NCI-H2171 (cell line): ENCODE measurements around the gene TNS1.

Experiments
- DNase-seq: peaks from one replicate; lab custom pipeline; 2025; lab: John Stamatoyannopoulos, UW

The TNS1 gene

DNA sequence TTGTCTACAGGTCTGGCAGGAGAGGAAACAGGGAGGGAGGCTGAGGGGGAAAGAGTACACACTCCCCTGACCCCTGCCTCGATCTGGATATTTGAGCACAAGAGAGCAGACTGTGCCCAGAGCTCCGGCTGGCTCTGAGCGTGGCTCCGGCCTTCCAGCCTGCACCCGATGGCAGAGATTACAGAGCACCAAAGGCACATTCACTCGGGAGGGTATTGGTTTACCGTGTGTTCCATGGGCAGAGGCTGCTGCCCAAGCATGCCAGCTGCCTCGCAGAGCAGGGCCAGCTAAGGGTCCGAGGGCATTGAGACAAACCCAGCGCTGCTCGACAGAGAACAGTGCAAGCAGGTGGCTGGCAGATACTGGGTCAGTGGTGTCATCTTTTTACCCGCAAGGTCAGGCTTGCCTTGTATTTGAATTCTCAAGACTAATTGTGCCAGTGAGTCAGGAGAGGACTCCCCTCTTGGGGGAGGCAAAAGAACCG lies 132.2 kb downstream of the TNS1 start:
- no peak for DNase-seq

DNA sequence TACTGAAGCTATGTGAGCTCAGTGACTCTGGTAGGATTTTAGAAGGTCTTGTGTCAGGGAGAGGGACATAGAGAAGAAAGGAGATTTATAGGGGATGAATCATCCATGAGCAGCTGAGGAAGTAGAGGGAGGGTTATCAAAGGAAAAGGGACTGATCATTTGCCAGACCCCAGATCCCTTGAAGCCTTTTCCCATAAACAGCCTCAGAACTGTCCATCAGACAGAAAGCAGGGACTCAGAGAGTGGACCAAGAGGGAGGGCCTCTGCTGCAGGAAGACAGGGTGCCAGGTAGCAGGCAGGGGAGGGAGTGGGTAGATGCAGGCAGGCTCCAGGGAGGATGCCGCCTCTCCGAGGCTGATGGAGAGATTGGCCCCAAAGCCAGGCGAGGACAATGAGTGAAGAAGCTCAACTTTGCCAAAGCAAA lies 133.9 kb downstream of the TNS1 start:
- DNase-seq: no peak

GRCh38 chr2:217868265-217868892 lies 134.4 kb downstream of the TNS1 start:
- no peak for DNase-seq

DNA sequence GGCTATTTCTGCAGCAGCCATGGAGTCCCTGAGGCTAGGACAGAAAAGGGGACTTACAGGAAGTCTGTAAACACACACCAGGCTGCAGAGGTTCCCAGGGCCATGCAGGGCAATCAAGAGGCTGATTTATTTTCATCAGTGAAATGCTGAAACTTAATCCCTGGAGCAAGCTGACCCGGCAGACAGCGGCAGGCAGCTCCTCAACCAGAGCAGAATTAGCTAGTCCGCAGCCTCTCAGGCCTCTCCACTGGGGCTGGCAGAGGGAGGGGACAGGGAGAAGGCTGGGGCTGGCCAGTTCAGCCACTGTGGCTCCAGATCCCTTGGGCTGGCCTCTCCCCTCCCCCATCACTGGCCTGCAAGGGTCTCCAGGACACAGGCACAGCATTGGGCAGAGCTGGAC lies 136.3 kb downstream of the TNS1 start:
- DNase-seq: no peak

DNA sequence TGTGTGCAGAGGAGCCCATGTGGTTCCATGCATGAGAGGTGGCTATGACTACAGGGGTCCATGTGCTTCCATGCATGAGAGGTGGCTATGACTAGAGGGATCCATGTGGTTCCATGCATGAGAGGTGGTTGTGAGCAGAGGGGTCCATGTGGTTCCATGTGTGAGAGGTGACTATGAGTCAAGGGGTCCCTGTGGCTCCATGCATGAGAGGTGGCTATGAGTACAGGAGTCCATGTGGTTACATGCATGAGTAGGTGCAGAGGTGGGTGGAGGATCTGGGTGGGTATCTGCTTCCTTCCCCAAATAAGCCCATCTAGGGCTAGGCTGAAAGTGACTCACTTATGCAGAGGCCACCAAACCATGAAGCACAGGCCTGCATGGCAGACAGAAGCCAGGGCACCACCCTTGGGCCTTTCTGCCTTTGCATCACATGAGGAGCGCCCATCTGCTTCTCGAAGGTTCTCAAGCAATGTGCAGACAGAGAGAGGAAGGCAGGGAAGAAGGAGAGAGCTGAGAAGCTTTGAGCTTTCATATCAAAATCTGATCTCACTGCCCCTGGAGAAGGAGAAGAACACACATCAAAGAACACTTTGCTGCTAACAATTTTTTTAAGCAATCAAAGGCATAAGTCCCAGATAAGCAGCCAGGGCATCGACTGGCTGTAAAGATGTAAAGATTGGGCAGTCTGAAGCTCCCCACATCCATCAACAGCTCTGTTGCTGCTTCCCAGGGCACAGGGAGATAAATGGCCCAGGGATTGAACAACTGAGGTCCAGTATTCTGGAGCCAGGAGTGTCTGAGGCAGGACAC lies 137.6 kb downstream of the TNS1 start:
- no peak for DNase-seq

DNA sequence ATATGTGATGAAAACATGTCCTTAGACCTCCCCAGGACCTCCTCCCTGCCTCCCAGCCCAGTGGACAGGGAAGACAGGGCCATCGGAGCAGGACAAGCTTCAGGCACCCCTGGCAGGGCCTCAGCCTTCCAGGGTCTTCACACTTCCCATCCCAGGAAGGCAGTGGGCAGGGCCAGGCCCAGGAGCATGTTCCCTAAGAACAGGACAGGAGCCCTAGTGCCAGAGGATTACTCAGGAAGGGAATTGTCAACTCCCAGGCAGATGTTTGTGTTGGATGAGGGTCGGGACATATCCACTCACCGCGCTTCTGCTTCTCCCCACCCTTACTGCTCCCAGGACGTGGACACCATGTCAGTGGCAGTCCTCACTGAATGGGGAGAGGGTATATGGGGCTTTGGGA lies 138.9 kb downstream of the TNS1 start:
- DNase-seq: no peak

- no peak for DNase-seq
These were observed 141.4 kb downstream of the TNS1 start for GRCh38 chr2:217861334-217861877.

- no peak for DNase-seq
These were observed 142.9 kb downstream of the TNS1 start for GRCh38 chr2:217859926-217860325.

GRCh38 chr2:217858519-217859491 lies 144.0 kb downstream of the TNS1 start:
- peak; percentile 43 for DNase-seq

DNA sequence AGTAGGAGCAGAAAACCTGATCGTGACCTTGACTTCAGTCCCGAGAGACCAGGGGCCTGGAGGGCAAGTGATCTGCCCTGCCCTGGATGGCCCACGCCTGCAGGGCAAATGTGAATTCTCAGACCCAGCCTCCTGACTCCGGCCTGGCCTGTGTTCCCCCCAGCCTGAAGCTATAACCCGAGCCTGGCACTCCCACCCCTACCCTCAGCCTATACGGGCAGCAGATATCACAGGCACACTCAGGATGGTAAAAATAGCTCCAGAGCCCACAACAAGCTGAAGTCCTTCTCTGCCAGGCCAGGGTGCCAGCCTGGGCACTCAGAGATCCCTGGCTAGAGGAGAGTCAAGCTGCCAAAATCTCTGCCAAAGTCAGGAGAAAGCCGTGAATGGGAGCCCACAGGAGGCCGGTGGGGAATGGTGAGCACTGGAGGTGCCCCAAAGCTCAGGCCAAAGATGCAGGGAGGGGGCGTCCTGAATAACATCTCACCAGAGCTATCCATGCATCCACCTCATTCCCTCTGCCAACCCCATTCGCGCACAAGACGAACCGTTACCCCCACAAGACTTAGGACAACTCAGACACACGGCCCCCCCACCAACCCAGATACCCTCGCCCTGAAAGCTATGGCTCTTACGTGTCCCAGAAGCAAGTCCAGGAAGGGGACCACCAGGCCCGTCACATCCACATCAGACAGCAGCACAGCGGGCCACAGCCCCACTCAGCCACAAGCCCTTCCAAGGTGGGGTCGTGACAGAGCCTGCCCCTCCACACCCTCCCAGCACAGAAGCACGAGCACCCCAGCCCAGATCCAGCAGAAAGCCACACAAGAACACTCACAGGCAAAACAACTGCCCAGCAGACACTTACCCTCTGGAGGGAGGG lies 144.9 kb downstream of the TNS1 start:
- no peak for DNase-seq

DNA sequence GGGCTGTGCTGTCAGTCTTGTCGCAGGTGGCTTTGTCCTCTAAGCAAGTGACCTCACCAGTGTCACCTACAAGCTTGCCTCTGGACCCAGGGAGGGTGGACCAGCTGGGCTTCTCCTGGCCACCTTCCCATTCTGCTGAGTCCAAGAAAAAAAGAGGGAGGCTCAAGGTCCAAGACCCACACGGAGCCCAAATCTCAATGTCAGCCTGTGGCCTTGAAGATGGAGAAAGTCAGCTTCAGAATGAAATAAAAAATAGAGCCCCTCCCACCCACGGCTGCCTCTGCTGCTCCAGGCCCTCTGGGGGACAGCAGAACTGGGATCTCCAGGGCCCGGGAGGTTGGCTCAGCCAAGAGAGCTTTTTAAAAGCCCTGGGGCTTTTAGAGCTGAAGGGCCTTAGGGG lies 145.9 kb downstream of the TNS1 start:
- no peak for DNase-seq

DNA sequence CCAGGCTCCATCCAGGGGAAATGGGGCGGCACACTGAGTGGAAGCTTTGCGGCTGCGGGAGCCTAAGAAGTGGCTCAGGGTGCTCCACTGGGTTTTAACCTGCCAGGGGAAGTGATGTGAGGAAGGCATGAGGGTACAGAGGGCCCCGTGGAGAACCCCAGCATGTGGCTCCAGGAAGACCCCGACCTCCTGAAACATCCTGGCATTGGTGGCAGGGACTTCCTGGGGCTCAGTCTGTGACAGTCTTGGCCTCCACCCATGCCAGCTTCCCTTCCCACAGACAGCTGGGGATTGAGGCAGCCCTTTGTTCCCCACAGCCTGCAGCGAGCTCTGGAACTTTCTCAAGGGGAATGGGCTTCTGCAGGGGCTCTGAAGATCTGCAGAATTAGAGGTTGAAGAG lies 146.6 kb downstream of the TNS1 start:
- DNase-seq: no peak

- DNase-seq: no peak
These were observed 147.9 kb downstream of the TNS1 start for GRCh38 chr2:217854684-217855420.

DNA sequence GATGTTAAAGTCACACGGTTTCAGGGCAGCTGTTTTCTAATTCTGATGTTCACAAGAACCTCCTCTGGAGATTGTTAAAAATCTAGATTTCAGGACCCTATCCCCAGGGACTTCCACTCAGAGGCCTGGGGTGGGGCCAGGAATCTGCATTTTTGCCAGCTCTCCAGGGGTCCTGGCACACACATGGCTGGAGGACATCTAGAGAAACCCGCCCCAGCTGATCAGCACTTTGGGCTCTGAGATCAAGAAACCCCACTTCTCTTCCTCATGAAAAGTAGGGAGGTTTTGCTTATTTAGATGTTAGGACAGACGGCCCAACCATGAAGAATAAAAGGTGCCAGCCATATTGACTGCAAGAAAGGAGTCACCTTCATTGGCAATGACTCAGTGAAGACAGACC lies 148.8 kb downstream of the TNS1 start:
- no peak for DNase-seq

- no peak for DNase-seq
These were observed 149.4 kb downstream of the TNS1 start for GRCh38 chr2:217853301-217853881.

DNA sequence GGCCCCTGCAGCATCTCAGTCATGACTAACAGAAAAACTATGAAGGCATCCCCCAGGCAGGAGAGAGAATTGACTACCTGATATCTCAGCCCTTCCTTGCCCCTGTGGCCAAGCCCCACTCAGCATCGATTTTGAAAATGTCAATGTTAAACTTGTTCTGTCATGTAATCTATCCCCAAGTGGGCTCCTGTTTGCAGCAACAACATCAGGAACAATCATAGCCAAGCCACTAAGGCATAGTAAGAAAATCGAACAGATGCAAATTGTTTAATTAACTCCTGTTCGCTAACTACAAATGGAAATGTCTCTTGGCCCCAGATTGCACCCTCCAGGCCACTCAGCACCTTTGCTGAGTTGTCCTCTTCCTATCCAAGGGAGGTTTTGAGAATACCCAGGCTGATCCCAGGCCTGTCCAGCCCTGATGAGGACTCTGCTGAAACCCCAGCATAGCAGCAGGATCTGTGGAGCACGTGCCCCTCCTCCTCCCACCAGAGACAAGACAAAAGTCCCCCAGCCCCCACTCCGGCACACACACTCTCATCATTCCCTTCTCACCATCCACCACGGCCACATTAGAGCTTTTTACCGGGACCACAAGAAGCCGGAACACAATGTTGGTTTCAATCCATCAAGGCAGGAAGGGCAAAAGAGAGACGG lies 150.1 kb downstream of the TNS1 start:
- DNase-seq: no peak

DNA sequence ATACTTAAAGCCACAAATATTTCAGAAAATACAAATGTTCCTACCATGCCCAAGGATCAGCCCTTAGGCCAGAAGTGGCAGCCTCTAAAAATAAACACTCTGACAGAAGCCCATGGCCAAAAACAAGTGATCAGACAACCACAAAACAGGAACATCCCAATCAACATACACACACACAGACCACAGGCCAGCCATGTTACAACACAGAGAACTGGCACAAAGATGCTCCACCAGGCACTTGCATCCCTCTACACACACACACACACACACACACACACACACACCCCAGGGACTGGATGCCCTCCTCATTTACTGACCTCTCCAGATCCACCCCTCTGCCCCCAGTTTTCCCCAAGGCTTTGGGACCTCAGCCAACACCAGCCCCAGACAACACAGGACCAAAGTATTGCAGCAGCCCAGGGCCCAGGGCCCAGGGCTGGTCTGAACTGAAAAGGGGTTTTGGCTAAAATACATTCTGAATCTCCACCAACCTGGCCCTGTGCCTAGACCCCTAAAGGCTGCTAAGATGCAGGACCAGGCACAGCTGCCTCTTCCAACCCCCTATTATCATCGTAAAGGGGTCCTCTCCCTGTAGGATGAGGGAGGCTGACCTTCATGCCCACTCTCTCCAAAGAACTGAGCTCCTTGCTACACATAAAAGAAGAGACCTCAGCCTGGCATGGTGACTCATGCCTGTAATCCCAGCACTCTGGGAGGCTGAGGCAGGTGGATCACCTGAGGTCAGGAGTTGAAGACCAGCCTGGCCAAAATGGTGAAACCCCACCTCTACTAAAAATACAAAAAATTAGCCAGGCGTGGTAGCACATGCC lies 151.4 kb downstream of the TNS1 start:
- DNase-seq: no peak

DNA sequence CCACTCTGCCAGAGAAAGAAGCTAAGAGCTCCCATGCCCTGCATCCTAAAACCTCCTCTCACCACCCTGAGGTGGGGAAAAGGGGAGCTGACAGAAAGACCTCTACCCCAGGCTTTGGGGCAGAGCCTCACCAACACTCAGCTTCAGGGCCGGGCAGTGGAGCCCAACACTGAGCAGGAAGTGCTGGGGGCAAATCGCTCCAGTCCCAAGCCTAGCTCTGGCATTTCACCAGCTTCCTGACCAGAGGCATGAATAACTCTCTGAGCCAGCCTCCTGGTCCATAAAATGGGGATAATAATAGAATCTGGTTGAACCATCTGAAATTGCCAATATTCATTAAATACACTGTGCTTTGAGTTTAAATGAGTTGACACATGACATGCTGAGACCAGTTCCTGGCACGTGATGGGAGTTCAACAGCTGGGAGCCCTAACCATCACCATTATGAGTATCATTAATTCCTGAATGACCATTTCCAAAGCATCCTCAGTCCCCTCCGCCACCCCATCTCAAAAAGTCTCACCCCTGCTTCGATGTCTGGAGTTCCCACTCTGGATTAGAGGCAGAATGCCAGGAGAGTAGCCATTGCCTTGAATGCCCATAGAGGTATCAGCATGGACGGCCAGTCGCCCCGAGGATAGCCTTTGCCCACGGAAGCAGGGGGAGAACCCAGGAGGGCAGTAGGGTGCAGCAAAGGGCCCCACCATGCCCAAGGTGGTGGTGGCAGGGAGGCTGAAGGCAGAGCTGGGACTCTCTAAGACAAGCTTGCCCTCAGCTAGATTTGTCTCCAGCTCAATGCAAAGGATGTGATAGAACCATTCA lies 153.4 kb downstream of the TNS1 start:
- DNase-seq: no peak
